ENCODE measurements around the gene OGA.

The OGA gene

DNA sequence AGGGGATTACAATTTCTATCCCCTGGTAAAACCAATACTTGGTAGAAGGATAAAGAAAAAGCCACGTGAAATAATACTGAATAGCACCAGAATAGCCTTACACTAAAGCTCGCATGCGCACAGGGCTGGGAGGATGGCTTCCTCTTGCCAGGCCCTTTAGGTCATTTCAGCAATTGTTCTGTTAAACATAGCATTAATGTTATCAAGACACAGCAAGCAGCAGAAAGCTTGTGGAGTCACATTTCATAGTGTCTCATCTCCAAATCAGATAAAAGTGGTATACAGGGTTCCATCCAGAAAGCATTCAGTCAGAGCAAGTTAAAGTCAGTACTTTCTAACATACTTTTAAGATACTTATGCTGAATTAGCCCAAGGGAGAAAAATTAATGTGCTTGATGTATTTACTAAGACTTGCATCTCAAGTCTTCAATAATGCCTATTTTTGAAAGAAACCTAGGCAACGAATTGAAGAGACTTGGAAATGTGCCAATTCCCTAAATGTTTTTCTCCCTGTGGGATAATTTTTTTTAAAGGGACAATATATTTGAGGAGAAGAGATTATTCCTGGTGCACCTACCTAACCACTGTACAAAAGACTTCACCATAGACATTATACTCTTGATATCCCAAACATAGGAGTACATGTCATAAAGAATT is 20.7 kb downstream of the OGA start:
- no peak for DNase-seq

DNA sequence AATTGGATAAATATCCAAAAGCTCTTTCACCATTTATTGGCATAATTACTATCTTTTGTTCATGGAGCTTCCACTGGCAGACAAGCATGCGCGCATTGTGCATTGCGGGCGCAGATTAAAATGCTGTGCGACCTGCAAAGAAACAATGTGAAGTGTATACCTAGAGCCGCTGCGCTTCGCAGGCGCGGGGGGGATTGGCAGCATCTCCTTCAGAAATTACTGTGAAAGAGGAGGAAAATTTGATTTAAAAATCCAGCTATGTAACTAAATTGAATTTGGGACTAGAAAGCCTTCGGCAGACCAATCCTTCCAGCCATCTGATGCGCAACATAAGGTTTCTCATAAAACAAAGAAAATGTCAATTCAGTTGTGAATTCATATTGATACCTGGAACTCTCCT is 24.7 kb downstream of the OGA start:
- no peak for DNase-seq

DNA sequence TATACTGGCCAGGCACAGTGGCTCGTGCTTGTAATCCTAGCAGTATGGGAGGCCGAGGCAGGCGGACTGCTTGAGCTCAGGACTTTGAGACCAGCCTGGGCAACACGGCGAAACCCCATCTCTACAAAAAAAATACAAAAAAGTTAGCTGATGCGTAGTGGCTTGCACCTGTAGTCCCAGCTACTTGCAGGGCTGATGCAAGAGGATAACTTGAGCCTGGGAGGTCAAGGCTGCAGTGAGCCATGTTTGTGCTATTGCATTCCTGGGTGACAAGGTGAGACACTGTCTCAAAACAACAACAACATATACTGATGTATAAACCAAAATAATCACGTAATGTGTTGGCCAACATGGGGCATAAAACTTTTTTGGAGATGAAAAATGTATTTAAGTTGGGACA is 28.6 kb downstream of the OGA start:
- no peak for DNase-seq

DNA sequence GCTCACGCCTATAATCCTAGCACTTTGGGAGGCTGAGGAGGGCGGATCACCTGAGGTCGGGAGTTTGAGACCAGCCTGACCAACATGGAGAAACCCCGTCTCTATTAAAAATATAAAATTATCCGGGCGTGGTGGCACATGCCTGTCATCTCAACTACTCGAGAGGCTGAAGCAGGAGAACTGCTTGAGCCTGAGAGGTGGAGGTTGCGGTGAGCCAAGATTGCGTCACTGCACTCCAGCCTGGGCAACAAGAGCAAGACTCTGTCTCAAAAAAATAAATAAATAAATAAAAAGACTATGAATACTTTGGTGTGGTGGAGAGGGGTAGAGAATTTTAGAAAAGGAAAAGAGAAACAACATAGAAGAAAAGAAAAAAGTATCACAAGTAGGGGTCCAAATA is 29.0 kb downstream of the OGA start:
- DNase-seq, result peak in 1 of 2 experiments; percentile 14

DNA sequence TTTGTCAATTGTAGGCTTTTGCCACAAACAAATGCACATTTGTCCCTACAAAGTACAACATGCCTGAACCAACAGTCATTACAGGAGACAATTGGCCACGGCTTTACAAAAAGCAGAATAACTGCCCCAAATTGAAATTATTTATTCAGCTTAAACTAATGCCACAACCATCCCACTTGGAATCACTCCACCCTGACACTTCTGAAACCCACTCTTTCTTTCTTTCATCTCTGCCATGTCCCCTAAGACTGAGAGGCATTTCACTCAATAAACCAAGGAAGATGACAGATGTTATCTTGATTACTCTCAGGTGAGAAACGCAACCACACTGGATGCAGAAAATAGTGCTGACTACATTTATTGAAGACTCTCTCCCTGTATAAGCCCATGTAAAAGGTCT is 32.4 kb downstream of the OGA start:
- no peak for DNase-seq

DNA sequence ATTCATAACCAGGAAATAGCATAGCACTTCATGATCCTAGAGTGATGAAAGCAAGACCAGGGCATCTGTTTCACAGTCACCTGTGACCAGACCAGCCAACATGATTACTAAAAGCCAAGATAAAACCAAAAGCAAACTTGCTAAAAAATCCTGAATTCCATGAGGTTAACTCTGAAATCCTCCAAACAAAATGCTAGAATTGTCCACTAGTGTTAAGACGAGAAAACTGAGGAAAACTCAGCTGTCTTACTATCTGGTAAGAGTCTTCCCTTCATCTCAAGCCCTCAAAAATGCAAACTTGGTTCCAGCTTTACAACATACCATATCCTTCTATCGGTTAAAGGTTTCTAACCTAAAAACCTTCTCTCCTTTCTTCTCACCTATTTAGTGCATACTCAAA is 33.7 kb downstream of the OGA start:
- no peak for DNase-seq

DNA sequence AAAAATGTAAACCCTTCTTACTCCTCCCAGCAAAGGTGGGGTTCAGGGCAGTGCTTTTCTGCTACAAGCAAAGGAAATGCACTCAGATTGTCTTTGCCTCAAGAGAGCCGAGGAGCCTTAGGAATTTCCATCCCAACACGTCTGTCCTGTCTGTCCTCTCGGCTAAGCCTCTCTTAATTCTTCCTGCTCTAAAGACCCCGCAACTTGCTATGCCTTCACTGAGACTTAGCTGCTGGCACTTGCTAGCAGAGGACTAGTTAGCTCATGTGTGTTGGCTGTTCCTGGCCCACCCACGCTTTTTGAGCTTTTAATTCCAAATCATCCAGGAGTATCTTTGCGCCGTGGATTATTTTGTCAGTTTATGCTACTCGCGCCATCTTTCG is 34.5 kb downstream of the OGA start:
- DNase-seq, result peak; percentile 26 to 29

DNA sequence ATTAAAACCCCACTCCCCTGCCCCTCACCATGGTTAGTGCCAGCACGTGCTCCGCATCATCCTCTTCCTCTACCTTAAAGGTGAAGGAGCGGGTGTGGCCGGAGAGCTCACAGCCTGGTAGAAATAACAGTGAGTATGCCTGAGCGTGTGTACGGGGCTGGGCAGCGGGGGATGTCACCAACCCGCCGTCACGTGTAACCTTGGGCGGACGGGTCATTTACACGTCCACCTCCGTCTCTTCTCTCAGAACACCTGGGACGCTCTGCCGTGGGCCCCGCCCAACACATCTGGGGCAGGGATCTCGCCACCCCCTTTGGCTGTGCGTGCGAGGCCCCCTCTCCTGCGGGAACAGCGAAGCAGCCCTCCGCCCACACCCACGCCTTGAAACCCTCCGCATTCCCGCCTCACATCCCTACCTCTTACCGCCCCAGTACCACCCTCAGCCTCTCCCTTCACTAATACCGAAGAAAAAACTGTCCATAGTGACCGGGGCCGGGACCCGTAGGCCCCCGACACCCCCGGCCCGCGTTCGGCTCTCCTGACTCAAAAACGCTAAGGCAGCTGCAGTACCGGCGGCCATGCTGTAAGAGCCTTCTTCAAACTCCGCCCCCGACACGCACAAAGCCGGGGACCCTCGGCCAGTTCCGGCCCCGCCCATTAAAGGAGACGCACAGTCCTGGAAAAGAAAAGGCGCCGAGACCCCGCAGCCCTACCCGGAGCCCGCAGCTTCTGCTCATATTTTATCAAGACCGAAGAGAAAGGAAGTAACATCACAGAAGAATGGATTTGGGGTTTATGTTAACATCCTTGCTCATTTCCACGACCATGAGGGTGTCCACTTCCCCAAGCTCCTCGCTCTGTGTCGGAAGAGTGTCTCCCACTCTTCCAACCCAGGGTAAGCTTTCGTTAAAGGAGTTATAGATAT is 35.2 kb downstream of the OGA start, which contains the start of gene NPM3:
Gene NPM3, minus strand, starts transcription at position 636 of the 925 bp plus-strand sequence. Its CDS starts 56 bp downstream, at position 580.
- DNase-seq, result peak; percentile 92 to 94

DNA sequence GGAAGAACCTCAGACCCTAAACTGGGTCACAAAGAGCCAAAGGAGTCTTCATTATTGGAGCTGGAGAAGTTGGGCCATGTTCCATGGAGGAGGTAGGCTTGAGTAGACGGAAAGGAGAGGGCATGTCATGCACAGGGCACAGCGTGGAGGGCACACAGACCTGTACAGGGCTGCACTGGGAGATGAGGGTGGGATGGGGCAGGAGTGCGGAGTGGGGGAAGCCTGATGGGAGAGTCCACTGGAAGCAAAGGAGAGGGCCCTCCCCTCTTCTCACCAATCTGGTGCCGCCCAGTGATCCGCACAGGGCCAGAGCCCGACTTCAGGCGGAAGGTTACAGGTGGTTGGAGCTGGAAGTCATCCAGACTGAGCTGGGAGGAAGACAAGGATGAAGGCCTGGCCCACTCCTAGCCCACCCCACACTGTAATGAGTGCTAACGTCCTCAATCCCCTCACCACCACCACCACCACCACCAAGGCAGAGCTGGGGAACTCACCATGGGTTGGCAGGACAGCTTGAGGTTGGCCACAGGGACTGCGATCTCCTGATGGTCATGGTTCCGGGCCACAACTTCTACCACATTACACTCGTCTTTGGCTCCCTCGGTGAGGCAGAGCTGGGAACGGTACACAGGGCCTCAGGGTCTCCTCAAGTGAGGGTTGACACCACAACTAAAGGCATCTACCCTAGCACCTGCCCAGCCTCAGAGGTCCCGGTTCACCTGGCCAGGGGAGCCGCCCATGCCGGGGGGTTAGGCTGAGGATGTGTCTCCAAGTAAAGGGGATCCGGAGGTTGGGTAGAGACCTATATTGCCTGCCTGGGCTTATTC is 36.0 kb downstream of the OGA start:
- DNase-seq, result peak; percentile 32 to 43

DNA sequence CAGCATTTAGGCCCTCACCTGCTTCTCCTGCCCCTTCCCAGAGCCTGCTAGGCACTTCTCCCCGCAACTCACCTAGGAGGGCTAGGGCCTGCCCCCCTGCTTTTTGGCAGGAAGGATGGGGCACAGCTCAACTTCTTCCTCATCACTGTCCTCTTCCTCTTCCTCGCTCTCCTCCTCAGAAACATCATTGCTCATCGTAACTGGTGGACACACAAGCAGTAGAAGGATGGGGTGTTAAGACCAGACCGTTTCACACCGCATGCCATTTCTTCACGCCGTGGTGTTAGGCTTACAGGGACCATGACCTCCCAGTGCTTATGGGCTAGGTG is 36.6 kb downstream of the OGA start:
- peak in 1 of 2 experiments; percentile 29 for DNase-seq

DNA sequence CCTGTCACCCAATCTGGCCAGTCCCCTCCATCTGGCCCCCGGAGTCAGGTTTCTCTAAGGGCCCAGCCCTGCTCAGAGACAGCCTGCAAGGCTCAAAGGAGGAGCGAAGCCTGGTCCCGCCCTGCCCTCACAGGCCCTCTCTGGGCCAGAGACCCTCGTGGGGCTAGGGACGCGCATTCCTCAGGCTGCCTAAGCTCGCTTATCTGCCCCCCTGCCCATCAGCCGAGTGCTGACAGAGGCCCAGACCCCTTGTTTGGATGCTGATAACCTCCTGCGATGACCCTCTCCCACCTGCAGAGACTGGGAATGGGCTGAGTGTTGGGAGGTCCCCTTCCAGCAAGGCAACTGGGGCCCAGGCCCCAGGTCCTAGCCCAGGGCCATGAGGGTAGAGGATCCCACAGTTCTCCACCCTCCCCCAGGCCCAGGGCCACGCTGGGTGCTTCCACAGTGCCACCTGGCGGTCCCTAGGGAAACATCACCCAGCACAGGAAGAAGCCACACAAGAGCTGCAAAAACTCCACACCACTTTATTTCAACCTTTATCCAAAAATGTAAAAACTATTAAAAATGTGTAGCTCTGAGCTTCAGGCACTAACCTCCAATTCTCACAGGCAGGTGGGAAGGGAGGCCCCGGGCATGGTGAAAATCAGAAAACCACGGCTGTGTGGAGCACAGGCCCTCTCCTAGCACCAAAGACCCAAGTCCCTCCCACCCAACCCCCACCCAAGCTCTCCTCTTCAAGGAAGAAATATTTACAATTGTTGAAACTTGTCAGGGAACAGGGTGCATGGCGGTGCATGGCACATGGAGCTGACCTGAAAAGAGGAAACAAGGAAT is 37.2 kb downstream of the OGA start:
- peak; percentile 82 to 86 for DNase-seq

DNA sequence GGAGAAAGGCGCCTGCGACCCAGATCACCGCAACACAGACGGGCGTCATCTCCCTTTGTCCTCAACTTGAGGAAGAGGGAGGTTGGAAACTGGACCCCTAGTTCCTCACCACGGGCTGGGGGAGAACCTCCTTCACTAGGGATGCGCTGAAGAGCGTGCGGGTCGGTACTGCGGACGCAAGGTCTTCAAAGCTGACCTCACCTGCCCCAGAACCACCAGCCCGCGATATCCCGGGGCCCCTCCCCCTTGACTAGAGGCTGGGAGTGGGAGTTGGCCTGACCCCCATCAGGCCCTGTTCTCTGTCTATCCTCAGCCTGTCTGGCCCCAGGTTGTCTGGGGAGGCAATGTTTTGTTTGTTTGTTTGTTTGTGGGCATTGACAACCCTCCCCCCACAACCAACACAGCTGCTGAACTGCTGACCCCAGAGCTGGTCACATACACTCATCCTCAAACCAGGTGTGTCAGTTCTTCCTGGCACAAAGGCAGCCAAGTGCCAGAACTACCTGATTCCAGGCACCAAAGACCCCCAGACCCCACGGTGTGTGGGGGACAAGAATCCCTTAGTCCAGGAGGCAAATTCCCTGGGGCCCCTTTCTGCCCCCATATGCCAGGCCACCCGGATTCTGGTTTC is 37.9 kb downstream of the OGA start:
- peak in 1 of 2 experiments; percentile 43 for DNase-seq

DNA sequence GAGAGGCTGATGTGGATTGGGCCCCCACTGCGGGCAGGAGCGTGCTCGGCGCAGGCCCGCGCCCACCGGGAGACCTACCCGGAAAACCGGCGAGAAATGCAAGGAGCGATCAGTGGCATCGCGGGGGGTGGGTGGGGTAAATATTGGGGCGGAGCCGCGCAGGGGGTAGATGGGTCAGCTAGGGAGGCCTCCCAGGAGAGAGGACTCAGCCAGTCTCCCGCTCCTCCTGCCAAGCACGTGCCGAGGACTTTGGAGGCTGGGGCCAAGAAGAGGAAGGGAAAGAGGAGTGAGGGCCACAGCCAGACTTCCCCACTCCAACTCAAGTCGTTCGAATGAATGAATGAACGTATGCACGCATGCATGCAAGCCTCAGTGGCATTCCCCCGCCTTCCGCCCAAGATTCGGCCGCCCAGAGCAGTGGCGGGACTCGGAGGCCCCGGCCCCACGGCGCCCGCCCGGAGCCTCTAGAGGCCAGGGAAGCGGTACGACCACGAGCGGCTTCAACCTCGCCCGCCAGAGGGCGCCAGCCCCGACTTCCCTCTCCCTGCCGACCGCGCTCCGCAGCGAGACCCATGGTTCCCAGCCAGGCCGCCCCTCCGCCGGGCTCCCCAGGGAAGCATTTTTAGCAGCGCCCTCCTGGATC is 38.6 kb downstream of the OGA start:
- peak; percentile 92 to 94 for DNase-seq

DNA sequence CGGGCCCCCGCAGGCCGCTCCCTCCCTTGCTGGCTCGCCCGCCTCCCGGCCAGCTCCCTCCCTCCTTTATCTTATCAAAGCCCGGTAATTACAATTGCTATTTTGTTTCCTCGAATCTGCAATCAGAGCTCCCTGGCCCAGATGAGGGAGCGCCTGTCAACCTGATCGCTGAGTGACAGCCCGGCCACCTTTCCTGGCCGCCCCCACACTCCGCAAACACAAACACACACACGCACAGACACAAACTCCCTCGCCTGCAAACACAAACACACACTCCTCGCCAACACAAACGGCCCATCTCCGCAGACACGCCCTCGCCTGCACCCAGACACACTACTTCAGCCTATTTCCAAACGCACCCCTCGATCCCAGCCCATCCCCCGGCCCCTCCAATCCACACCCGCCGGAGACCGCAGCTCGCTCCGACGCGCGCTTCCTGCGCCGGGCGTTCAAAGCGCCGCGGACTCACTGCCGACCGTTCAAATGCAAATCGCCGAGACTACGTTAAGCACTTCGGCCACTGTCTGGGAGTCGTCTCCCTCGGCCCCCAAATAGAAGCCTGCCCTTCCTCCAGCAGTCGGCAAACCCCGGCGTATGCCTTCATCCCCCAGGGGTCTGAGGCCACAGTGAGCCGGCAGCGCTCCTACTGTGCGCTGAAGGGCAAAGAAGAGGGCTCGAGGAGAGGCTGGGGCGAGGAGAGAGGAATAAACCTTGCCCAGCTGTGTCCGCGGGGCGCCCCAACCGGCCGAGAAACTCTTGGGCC is 39.3 kb downstream of the OGA start:
- peak; percentile 49 to 56 for DNase-seq

DNA sequence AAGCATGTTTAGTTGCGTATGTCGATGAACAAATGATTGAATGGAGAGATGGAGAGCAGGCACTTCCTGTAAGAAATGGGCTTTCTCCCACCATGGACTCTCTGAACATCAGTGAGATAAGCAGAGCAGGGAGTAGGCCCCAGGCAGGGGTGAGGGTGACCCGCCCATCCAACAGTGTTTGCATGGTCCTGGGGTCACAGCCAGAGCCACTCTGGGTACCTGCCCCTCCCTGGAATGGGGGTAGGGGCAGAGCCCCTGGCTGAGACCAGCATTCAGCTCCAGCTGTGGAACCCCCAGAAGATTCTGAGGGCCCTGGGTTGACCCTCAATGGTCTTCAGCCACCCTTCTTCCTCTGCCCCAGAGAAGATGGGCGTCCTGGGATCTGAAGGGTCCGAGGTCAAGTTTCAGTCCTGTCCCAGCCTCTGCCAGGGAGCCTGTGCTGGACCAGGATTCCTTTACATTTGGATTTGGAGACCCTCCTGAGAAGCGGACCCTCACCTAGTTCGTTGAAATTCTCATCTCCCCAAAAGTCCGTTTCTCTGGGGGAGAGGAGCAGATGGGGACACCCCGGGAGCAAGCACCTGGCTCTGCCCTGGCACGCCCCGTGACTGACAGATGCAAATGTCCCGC is 40.0 kb downstream of the OGA start:
- no peak for DNase-seq

DNA sequence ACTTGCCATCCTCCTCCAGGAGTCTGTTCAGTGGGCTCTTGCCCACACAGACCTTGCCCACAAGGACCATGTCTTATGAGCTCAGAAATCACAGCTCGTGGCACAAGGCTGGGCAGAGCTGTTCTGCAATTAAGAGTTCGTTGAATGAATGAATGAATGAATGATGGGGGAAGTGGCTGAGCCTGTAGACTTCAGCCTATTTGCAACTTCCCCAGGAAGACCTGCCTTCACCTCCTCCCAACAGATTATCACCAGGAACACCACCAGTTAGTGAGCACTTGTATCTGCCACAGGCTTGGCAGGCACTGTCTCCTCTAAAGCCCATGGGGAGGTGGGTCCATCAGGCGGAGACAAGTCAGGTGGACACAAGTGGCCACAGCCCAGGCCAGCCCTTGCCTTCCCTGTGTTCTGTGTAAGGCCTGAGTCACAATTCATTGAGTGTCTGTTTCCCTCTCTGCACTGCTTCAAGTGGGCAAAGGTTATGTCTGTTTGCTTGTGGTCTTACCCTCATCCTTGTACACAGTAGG is 40.6 kb downstream of the OGA start:
- DNase-seq, result no peak

DNA sequence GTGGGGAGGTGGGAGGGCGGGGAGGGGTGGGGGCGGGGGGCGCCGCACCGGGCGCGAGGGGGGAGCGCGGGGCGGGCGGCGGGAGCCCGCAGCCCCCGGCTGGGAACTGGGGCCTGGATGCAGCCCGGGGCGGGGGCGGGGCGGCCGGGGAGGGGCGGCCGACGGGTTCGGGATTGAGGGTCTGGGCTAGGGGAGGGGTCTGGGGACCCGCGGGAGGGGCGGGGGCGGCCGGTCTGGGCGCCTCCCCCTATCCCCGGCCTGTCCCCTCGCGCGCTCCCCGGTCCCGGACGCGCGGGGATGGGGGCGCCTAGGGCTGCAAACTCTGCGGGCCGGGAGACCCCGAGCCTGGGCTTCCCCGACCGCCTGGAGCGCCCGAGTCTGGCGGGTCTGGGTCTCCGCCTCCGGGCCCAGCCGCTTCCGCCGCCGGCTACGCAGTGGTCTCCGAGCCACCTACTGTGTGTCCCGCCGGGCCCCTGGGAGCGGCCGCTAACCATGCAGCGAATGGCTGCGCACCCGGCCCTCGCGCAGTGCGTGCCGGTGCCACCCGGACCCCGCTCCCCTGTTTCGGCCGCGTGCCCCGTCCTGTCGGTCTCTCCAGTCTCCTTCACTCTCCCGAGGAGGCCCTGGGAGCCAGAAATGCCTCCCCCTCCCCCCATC is 42.0 kb downstream of the OGA start:
- DNase-seq, result peak in 1 of 2 experiments; percentile 28

DNA sequence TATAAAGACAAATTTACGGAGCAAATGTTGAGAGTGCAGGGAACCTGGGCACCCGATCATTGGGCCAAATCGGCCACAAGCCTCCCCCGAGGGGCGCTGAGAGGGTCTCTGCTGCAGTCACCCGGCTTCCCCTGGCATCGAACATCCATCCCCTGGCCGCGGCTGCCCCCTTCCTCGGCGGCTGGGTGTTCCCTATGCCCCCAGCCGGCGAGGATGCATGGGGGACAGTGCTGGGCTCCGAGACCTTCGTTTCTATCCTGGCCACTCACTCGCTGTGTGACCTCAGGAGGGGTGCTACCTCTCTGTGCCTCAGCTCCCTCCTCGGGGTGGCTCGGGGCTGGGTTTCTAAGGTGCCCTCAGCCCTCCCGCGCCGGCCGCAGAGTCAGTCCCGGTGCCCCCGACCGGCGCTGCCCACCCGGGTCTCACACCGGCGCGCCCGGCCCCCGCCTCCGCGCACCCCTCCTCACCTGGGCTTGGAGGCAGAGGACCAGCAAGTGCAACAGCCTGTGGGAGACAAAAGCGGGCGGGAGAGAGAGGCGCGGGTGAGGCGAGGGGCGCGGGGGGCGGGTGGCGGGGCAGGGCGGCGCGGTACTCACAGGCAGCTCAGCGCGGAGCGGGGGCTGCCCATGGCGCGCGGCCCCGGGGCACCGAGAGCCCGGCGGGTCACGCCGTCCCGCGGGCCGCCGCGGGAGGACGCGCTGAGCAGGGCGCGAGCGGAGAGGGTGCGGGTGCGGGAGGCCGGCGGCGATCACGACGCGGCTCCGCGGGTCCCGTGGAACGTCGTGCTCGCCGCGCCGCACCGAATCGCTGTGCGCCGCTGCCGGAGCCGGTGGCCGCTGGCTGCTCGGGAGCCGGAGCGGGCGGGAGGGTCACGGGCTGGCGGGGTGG is 42.7 kb downstream of the OGA start, which contains the start of gene FGF8:
Gene FGF8, minus strand, starts transcription at position 842 of the 888 bp plus-strand sequence. Its CDS starts 214 bp downstream, at position 628.
- no peak for DNase-seq
